CD4-positive, alpha-beta T cell treated with Interleukin-6 at 100 ng/mL for 8 hours (primary cell): ENCODE measurements around the gene CAMK2B.
A peak's percentile ranks its signal among the peaks of the same experiment; 100 is the strongest.

Experiments
- DNase-seq: peaks from one replicate; pipeline ENCODE4 v3.0.0-alpha.2; 2020; ENCODE audit warnings: mixed read lengths, low spot score

CAMK2B gene

GRCh38 chr7:44273681-44274622 lies 51.4 kb downstream of the CAMK2B start:
- no peak for DNase-seq

GRCh38 chr7:44272981-44273380 lies 52.4 kb downstream of the CAMK2B start:
- no peak for DNase-seq

GRCh38 chr7:44272456-44272855 lies 52.9 kb downstream of the CAMK2B start:
- no peak for DNase-seq

- DNase-seq: no peak
Measured at GRCh38 chr7:44269943-44270493, 55.4 kb downstream of the CAMK2B start.

GRCh38 chr7:44269417-44269816 lies 56.0 kb downstream of the CAMK2B start:
- no peak for DNase-seq

- DNase-seq: no peak
Measured at GRCh38 chr7:44268671-44269070, 56.7 kb downstream of the CAMK2B start.

GRCh38 chr7:44267719-44268421 lies 57.5 kb downstream of the CAMK2B start:
- no peak for DNase-seq

GRCh38 chr7:44267178-44267577 lies 58.2 kb downstream of the CAMK2B start:
- no peak for DNase-seq

- DNase-seq: no peak
Measured at GRCh38 chr7:44266526-44266925, 58.9 kb downstream of the CAMK2B start.

- no peak for DNase-seq
Measured at GRCh38 chr7:44265728-44266127, 59.7 kb downstream of the CAMK2B start.

GRCh38 chr7:44264221-44264931 lies 61.0 kb downstream of the CAMK2B start:
- no peak for DNase-seq

- no peak for DNase-seq
Measured at GRCh38 chr7:44263326-44264082, 61.9 kb downstream of the CAMK2B start.

- DNase-seq: no peak
Measured at GRCh38 chr7:44262031-44262430, 63.4 kb downstream of the CAMK2B start.

- no peak for DNase-seq
Measured at GRCh38 chr7:44261240-44261639, 64.2 kb downstream of the CAMK2B start.

- no peak for DNase-seq
Measured at GRCh38 chr7:44259547-44260457, 65.6 kb downstream of the CAMK2B start.

- no peak for DNase-seq
Measured at GRCh38 chr7:44258865-44259546, 66.4 kb downstream of the CAMK2B start.

GRCh38 chr7:44258423-44258760 lies 67.0 kb downstream of the CAMK2B start:
- no peak for DNase-seq

GRCh38 chr7:44257618-44258422 lies 67.6 kb downstream of the CAMK2B start:
- peak; percentile 72 for DNase-seq

- DNase-seq: no peak
Measured at GRCh38 chr7:44257213-44257612, 68.2 kb downstream of the CAMK2B start.
